GM19193 (cell line): ENCODE measurements around the gene PRX.

Experiments used
- POLR2A ChIP-seq: IDR thresholded peaks from 4 replicates; pipeline ENCODE4 v1.6.1; 2011; ENCODE audit not compliant: insufficient read depth, insufficient read length; ENCODE audit errors: extremely low read depth

The PRX gene

GRCh38 chr19:40403262-40403984, 9.8 kb downstream of the PRX start:
- peak; percentile 40 for TF ChIP-seq POLR2A

DNA sequence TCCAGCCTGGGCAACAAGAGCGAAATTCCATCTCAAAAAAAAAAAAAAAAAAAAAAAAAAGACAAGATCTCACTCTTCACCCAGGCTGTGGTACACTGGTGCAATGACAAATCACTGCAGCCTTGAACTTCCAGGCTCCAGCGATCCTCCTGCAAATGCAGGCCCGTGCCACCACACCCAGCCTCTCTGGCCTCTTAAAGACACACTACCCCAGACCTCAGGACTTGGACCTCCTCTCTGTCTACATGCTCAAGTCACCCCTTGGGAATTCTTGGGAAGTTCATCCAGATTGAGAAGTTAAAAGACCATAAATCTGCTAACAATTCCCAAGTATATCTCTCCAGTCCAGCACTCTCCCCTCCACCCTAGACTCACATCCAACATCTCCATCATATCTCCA, 12.6 kb downstream of the PRX start:
- TF ChIP-seq POLR2A = no peak

DNA sequence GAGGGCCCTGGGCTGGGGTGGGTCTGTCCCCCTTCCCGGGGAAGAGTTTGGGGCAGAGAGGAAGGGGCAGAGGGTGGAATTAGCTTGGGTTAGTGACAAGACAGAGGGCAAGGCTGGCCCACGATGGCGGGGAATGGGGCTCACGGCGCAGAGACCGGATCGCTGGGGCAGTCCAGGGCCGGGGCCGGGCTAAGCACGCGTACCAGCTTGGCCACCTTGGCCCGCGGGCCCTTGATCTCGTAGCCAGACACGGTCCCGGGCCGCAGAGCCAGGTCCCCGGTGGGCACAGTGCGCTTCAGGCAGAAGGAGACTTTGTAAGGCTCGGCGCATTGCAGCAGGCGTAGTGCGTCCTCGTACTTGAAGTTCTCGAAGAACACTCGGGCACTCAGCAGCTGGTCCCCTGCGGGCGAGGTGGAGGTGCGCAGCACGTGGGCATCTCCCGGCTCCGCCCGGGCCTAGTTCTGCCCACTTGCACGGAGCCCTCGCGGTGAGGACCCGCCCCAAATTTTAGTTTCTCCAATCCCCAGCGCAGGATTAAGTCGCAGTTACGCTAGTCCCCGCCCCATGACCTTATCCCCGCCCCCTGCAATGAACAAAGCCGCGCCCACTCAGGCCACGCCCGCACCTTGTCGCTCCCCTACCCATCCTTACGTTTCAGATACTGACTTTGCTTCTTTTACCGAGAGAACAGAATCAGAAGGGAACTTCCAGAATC, 14.6 kb downstream of the PRX start:
- TF ChIP-seq POLR2A = no peak

- no peak for TF ChIP-seq POLR2A
Observed at GRCh38 chr19:40397568-40397906, 15.6 kb downstream of the PRX start.

DNA sequence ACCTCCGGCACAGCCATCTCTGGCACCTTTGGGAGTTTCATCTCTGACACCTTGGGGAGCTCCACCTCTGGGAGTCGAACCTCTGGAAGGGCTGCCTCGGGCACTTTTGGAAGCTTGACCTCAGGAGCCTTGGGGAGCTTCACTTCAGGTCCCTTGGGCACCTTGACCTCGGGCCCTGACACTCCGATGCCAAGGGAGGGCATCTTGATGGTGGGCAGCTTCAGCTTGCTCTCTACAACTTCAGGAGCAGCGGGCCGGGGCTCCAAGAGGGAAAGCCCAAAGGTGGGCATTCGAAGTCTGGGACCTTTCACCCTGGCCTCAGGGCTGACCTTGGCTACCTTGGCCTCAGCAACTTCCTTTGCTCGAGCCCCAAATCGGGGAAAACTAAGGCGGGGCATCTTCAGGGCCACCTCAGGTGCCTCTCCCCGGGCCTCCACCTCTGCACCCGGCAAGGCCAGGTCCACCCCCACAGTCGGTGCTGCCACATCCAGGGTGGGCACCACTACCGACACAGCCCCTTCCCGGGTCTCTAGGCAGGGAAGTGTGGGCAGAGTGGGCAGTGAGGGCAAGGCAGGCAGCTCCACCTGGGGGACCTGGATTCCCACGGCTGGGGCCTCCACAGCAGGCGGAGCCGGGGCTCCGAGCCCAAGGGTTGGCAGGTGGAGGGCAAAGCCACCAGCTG, 16.2 kb downstream of the PRX start:
- TF ChIP-seq POLR2A = no peak

- no peak for TF ChIP-seq POLR2A
Observed at GRCh38 chr19:40395956-40396355, 17.2 kb downstream of the PRX start.

GRCh38 chr19:40394816-40395210, 18.4 kb downstream of the PRX start:
- TF ChIP-seq POLR2A = no peak

DNA sequence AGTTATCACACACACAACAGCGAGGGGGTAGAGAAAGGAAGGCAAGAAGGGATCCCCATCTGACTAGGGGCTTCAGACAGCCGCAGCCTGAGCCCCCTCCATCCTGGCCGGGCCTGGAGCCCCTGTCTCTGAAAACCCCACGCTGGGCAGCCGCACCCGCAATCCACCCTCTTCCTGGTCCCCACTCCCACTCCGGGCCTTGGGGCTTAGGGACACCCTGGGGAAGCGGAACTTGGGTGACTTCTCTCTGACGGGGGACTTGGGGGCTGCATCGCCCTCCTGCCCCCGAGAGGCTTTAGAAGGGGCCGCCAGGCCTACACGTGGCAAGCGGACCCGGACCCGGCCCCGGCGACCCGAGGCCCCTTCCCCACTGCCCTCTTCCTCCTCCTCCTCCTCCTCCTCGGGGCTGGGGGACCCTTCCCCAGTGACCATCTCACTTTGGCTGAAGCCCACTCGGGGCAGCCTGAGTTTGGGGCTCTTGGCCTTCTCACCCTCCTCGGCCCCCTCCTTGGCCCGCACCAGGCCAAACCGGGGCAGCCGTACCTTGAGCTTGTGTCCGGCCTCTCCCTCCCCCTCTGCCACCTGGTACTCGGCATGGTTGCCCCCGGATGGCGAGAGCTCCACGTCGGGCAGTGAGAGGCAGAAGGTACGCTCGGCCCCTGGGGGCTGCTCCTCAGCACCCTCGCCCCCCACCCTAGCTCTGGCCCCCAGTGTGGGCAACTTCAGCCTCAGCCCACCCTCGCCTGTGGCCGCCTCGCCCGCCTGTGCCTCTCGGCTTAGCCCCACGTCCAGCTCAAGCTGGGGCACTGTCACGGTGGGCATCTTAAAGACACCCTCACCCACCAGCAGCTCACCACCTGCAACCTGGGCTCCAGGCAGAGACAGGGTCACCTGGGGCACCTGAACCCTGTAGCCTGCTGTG, 19.0 kb downstream of the PRX start:
- TF ChIP-seq POLR2A = no peak

- no peak for TF ChIP-seq POLR2A
Observed at GRCh38 chr19:40392894-40393517, 20.2 kb downstream of the PRX start.

GRCh38 chr19:40392123-40392522, 21.1 kb downstream of the PRX start:
- TF ChIP-seq POLR2A = no peak

DNA sequence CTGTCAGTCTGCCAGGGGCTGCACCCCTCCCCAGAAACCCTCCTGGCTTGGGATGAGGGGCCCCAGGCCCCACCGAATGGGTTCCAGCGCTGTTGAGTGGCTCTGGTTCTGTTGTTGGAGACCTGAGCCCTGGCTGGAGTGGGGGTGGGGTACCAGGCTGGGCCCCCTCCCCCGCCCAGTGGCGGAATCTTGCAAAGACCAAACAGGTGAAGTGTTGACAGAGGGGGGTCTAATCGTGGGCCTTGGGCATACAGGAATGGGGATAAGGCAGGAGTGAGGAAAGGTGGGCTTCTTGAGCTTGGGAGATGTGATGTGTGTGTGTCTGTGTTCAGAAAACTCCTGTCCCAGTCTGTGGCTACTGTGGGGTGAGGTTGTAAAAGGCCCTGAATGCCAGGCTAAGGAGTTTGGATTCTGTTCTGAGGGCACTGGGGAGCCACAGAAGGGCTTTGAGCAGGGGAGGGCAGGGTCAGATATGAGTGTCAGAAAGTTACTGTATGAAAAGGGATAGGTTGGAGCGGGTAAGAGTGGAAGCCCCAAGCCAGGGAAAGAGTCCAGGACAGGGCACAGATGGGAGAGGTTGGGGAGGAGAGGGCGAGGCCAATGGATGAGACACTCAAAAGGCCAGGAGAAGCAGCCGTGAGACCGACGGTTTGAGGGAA, 23.0 kb downstream of the PRX start, which contains the start of gene HIPK4:
TSS of gene HIPK4 (minus strand) at position 98 of the 659 bp plus-strand sequence. CDS start 279 bp downstream, outside the sequence.
- TF ChIP-seq POLR2A = no peak

DNA sequence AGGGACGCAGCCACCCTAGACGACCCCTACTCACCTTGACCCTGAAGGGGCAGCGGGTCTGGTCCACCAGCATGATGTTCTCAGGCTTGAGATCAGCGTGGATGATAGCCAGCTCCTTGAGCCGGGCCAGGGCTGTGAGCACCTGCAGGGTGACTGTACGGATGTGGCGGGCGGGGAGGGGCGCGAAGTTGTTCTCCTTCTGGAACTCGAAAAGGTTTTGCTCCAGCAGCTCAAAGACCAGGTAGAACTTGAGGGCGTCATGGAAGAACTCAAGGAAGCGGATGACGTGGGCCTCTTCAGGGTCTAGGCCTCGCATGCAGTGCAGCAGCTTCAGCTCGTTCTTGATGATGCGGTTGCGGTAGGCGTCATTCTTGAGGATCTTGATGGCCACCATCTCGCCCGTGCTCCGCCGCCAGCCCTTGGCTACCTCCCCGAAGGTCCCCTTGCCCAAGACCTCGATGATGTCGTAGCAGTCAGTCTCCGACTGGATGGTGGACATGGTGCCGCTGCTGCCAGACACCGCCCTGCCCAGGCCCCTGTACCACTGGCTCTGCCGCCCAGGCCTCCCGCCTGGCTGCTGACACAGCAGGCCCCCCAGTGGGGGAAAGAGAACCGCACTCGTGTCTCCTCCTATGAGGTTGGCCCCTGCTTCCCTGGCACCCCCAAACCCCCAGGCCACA, 23.6 kb downstream of the PRX start:
- TF ChIP-seq POLR2A = no peak

- TF ChIP-seq POLR2A = no peak
Observed at GRCh38 chr19:40388481-40388880, 24.7 kb downstream of the PRX start.

DNA sequence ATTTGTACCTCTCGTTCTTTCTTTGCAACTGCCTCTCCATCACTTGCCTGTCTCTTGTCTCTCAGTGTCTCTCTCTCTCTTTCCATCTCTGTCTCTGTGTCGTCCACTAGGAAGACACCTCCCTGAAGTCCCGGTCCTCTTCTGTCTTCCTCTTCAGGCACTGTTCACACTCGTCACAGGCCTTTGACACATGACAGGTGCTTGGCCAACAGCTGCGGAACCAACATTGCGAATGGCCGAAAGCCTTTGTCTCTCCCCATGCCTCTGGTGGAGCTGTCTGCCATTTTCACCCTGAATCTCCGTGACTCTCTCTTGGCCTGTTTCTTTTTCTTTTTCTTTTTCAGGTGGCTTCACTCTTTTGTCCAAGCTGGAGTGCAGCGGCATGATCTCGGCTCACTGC, 26.0 kb downstream of the PRX start:
- TF ChIP-seq POLR2A = no peak

GRCh38 chr19:40383668-40384248, 29.4 kb downstream of the PRX start:
- TF ChIP-seq POLR2A = no peak
